HG02798 (cell line): ENCODE data around the gene KIF26A.

ENCODE experiments used
- ATAC-seq: cut with Tn5 transposase; IDR thresholded peaks from one replicate; pipeline ENCODE4 v1.9.1; 2021; ENCODE audit warnings: mild to moderate bottlenecking; ENCODE audit not compliant: unreplicated experiment, poor library complexity

Gene KIF26A

DNA sequence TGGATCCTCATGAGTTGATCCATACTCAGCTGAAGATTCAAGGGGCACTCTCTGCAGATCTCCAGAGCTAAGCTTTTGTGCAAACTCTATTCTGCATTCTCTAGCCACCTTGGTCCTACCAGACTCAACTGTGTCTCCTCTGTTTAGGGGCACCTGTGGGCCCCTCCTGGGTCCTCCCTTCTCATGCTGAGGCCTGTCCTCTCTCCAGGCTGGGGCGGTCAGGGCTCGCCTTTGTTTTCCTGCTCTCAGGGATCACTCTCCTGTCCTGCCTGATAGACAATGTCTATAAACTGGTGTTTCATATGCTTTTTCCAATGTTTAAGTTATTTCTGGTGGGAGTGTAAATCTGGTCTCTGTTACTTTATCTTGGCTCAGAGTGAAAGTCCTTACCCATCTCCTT, 11.6 kb upstream of the KIF26A start:
- no peak for ATAC-seq

DNA sequence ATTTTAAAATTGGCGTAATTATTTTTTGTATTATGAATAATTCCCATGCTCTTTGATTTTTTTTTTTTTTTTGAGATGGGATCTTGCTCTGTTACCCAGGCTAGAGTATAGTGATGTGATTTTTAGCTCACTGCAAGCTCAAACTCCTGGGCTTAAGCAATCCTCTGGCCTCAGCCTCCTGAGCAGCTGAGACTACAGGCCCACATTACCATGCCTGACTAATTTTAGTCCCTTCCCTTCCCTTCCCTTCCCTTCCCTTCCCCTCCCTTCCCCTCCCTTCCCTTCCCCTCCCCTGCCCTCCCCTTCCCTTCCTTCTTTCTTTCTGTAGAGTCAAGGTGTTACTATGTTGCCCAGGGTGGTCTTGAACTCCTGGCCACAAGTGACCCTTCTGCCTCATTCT, 9.4 kb upstream of the KIF26A start:
- no peak for ATAC-seq

DNA sequence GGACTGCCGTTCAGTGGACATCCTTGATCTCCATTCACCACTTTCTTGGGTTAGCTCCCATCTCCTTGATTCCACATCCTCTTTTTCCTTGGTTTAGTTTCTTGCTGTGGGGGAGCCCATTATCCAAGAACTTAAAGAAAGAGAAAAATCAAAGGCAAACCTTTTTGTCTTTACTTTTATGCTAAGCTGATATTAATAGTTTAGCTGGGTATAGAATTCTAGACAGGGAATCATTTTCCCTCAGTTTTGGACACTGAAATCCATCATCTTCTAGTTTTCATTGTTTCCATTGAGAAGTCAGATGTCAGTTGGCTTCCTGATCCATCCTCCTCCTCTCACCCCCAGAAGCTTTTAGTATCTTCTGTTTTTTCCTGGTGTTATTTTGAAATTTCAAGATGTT, 8.8 kb upstream of the KIF26A start:
- ATAC-seq, result no peak

DNA sequence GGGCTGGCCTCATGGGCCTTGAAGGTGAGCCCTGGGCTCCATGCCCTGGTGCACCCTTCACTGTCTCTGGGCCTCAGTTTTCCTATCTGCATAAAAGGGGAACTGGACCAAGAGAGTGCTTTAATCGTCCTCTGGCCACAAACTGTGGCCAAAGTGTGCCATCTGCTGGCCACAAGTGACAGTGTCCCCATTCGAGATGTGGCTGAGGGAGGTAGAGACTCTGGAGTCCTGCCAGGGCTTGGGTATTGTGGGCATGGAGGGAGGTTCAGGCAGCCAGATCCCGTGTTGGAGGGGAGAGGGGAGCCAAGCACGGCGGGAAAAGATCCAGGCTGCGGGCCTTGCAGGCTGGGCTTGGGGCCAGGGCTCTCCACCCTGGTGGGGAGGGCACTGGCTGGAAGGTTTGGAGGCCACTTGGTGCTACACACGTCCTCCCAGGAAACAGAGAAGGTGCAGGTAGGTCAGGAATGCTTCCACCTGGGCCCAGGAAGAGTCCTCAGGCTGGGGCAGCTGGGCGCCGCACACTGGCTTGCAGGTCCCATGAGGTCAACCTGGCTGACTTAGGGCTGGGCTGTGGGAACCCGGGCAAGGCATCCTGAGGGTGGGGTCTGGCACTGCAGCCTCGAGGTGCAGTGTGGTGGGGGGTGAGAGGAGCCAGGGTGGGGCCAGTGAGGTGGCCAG, 7.3 kb upstream of the KIF26A start:
- ATAC-seq, result no peak

DNA sequence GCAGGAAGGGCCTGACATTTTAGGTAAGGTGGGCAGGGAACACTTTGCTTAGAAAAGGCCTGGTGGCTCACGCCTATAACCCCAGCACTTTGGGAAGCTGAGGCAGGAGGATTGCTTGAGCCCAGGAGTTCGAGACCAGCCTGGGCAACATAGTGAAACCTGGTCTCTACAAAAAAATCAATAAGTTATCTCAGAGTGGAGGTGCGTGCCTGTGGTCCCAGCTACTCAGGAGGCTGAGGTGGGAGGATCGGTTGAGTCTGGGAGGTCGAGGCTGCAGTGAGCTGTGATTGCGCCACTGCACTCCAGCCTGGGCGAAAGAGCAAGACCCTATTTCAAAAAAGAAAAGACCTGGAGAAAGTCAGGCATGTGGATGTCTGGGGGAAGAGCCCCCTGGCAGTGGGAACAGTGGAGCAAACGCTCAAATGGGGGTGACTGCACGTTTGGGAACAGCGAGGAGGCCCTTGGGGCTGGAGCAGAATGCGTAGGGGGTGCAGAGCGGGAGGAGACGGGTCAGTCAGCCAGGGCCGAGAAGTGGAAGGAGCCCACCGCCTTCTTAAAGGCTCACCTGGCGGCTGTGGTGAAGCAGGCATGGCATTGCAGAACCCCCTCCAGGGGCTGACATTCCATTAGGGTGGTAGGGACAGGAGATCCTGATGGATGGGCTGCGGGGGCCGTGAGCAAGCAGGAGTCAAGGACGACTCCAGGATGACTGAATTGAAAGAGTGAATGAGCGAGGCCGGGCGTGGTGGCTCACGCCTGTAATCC, 6.2 kb upstream of the KIF26A start:
- no peak for ATAC-seq

DNA sequence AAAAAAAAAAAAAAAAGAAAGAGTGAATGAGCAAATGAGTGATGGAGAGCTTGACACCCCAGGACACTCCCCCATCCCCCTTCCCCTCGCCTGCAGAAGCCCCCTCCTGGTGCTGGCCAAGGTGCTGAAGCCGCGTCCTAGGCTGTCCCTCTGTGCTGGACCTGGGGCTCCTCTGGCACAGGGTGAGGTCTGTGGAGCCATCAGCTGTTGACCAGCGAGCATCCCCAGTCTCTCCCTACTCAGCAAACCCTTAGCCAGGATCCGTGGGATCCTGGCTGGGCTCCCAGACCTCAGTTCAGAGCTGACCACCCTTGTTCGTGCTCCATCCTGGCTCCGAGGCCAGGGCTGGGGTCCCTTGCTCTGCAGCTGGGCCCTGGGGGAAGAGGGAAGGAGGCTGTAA, 5.4 kb upstream of the KIF26A start:
- ATAC-seq, result no peak

DNA sequence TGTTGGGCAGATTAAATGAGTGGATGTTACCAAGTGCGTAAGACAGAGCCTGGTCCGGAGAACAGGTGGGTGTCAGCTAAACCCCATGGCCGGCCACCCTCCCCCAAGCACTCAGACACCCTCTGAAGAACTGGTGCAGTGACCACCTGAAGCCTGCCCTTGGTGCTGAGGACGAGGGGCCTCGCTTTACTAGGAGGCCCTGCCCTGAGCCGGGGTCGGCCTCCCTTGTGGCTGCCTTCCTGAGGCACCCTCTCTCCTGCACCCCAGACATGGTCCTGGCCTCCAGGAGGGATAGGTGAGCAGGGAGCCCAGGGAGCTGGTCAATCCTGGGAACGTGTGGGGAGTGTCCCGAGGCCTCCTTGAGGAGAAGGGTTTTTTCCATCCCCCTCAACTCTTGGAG, 4.9 kb upstream of the KIF26A start:
- no peak for ATAC-seq

DNA sequence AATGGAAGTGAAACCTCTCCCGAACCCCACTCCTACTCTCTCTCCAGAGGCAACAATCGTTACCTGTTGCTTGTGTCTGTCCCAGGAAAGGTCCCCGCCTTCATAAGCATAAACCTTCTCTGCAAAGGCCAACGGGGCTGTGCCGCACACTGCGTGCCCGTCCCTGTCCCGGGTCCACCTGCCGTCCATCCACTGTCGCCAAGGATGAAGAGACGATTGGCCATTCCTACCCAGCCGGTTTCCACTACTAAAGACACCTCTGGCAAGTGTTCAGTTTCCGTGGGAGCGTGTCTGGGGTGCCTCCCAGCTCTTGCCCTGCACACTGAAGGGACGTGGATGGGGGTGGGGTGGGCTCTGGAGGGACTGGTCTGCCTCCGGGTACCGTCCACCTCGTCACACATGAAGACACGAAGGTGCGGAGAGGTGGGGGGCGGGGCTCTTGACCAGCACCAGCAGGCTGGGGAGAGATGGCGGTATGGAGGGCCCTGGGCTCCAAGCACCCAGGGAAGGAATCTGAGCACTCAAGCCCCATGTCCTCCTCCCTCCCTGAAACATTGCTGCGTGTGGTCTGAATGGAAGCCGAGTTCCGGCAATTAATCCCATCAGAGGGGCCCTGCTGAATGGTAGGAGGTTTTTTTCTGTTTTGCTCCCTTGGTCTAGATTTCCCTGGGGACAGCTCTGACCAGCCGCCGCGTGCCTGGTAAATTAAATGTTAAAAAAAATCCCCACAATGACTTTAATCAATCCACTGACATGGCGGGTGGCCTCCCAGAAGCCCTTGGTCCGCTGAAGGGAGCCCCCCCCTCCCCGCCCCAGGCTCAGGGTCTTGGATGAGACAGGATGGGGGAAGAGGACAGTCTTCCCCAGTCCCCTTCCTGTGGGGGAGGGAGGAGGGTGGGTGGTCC, 4.1 kb upstream of the KIF26A start:
- no peak for ATAC-seq

DNA sequence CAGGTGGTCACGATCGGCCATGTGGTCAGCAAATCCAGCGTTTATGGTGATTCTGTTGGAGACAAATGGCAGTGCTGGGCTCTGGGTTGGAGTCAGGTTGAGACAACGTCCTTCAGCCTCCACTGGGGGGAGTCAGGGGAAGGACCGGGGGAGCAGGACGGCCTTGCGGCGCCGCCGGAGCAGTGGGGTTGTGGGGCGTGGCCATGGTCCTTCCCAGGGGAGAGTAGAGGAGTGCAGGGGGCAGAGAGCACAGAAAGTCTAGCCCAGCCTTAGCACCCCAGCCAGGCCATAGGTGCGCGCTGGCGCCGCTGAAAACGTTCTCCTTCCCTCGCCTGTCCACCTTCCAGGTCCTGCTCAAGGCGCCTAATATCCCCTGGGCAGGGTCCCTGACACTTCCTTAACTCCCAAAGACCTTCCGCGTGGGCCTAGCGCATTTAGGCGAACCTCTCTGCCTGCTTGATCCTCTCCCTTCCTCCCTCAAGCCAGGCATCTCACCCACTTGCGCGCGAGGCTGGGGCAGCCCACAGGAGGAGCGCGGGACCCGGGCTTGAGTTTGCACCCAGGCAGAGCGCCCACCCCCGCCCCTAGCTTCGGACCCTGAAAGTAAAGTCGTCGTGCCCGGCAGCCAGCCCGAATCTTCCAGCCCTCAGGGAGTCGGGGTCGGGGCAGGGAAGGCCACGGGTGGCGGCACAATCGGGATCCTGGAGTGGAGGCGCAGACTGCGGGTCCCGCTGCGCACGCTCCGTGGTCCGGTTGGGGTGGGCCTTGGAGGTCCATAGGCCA, 3.1 kb upstream of the KIF26A start:
- ATAC-seq, result no peak

DNA sequence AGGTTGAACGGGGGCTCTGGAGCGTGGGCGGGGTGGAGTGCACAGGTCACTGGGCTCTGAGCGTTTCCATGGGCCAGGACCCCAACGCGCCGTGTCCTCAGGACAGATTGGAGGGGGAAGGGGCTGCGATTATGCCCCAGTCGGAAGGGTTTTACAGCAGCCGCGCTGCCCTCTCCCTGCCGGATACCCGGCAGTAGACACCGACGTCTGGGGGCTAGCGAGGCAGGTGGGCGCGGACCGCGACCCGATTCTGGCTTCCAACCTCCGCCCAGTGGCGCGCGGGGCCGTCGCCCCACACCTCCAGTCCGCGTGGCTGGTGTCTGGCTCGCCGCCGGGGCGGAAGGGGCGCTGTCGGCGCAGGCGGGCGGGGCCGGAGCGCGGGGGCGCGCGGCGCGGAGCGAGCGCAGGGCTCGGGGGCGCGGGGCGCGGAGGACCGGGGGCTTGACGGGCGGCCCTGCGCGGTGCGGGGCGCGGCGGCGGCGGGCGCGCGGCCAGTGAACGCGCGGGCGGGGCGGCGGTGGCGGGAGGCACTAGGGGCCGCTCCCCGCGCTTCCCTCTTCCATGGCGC, 2.4 kb upstream of the KIF26A start:
- ATAC-seq, result no peak

DNA sequence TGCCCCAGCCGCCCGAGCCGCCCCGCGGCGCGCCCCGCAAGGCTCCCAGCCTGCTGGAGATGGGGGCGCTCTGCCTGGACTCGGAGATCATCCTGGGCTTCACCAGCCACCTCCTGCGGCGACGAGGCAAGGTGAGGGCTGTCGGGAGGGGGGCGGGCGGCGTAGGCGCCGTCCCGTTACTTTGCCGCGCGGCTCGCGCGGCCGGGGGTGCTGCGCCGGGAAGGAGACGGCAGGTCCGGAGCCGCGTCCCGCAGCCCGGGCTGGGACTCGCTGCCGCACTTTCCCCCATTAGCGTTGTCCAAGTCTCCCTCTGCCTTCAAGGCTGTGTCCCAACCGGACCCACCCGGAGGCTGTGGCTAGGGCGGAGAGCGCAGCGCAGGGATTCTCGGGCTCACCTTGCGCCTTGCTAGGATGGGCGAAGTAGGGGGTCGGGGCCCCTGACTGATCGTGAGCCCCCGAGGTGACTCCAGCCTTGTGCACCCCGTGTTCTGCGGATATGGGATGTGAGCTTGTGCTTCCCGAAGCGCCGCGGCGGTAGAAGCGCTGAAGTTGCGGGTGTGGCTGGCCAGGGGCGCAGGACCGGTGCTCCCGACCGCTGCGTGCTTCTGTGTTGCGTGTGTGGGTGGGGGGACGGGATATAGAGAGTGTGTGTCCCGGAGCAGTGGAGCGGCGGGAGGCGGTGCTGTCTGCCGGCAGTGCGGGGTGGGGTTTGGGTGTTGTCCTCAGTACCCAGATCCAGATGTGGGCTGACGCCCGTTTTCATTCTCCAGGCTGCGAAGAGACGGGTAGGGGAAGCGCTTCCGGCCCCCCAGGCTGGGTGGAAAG, 1.7 kb upstream of the KIF26A start:
- no peak for ATAC-seq

DNA sequence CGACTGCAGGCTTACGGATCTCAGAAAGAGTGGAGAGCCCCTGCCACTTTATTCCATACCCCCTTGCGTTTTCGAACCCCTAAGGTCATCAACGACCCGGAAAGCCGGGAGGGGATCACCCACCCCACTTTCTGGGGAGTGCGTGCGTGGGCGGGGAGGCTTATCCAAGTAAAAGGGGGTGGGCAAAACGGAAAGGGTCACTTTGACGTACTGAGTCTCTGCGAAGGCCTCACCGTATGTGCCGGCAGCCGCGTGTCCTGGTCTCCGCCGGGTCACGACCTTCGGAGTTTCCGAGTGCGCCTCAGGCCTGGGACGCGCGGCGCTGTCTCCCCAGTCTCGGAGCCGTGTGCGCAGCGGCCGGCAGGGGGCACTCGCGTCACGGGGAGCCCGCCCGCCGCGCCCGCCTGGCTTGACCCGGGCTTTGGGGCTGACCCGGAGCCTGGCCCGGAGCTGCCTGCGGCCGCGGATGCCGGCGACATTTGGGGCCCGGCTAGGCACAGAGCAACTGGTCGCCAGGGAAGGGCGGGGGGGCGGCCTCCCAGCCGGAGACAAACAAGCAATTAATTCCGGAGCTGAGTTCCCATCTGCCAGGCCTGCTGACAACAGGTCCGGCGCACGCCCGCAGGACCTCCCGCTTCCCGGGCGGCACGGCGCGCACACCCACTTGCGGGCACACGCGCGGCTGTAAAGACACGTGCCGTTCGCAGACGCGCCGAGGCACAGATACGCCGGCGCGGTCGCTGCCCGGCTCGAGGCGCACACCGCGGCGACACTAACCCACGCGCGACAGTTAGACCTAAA, 890 bp upstream of the KIF26A start:
- no peak for ATAC-seq

DNA sequence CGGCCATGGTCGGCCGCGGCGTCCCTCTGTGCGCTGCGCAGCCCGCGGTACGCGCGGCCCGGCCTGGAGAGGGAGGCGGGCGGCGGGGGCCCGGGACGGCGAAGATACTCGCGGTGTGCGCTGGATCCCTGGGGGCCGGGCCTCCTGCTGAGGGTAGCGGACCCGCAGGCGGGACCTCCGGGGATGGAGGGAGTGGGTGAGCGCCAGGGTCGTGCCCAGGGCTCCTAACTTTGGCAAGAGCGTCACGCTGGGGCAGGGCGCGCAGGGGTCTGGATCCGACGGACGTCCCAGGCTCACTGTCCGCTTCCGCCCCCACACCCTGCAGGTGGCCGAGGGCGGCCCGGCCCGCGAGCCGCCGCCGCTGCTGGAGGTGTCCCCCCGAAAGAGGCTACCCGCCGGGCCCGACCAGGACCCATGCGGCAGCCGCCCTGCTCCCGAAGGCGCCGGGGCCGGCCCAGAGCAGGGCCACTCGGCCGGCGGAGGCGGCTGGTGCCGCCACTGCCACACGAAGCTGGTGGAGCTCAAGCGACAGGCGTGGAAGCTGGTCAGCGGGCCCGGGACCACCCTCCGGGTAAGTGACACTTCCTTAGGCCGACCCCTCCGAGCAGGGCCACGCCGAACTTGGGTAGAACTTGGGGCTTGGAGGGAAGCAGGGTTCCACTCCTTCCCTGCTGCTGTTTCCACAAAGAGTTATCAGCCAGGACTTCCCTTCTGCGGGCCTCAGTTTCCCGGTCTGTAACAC, 502 bp downstream of the KIF26A start:
- no peak for ATAC-seq

DNA sequence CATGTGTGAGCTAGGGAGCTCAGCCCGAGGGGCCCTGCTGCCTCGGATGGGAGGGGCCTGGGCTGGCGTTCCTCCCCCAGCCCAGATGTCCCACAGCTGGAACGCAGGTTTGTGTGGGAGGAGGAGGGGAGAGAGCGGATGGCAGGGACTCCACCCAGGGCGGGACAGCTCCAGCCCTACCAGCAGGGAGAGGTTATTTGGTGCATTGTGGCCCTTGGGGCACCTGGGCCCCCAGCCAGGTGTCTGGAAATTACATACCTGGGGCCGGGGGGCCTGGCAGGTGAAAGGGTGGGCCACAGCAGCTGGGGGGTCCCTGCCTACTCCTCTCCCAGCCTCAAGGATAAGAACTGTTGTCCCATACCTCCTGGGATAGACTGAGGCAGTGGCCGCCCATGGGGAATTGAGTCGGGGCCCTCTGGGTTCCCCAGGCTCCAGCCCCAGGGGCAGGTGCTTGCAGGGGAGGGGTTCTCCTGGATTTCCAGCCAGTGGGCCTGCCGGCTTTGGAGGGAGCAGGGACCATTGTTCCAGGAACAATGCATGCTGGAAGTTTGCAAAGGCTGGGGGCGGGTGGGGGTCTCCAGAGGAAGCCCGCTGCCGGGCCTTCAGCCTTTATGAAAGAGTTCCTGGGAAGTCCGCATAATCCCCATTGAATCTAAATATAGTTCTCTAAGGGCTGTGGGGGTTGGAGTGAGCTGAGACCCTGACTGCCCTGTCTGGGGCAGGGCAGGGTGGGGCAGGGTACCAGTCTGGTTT, 1.2 kb downstream of the KIF26A start:
- ATAC-seq, result no peak

DNA sequence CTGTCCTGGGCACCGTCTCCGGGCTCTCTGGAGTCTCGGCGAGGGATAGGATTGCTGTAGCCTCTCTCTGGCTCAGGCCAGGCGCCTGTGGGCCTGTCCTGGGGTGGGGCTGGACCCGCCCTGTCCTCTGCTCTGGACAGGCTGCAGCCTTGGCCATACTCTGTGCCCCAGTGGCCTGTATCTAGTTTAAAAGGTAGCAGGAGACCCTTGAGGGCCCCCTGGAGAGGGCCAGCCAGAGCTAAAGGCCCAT, 1.8 kb downstream of the KIF26A start:
- ATAC-seq, result no peak

DNA sequence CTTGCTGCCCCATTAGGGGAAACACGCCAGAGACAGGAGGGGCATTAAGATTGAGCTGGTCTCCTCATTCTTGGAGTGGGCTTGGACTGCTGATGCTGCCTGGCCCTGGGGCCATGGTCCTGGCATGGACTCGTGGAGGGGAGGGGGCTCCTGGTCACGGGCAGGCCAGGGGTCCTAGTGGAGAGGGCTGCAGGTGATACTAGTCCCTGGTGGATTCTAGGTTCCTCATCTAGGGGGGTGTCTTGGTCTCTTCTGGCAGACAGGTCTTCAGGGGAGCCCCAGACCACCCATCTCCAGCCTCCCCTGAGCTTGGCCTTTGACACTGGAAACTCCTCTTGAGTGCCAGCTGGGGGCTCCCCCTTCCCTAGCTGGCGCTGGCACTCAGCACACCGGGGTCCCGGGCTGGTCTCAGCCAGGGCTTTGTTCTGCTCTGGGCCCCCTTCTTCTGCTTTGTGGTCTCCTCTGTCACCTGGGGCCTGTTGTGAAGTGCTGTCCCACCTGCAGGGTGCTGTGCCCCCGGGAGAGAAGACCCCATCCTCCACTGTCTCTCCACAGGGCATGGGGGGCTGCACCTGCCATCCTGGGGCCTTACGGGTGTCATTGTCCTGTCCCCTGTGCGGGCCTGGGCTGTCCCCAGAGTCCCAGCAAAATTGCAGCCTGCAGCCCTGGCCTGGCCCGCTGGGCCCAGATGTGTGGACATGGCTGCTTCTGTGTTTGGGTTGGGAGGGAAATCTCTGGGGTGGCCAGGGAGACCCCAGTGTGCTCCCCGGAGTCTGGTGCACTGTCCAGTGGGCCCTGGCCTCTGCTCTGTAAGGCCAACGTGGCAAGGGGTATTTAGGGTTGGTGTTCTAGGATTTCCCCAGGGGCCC, 2.3 kb downstream of the KIF26A start:
- no peak for ATAC-seq
